GM03348 (cell line): Measurements from ENCODE around the gene ZDHHC14.
A peak's percentile ranks its signal among the peaks of the same experiment; 100 is the strongest.
"Not testable (repeated sequence)": the region's sequence is repeated elsewhere in the genome, so short reads cannot be mapped to it uniquely, and the experiment has no call there.

Source experiments
- DNase-seq: peaks from one replicate; pipeline ENCODE4 v3.0.0; 2012; ENCODE audit warnings: low spot score

Gene ZDHHC14

DNA sequence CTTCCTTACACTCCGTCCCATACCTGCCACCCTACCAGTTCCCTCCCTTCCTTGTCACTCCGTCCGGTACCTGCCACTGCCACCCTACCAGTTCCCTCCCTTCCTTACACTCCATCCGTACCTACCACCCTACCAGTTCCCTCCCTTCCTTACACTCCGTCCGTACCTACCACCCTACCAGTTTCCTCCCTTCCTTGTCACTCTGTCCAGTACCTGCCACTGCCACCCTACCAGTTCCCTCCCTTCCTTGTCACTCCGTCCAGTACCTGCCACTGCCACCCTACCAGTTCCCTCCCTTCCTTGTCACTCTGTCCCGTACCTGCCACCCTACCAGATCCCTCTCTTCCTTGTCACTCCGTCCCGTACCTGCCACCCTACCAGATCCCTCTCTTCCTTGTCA lies 310.6 kb downstream of the ZDHHC14 start:
- DNase-seq = not testable (repeated sequence)

DNA sequence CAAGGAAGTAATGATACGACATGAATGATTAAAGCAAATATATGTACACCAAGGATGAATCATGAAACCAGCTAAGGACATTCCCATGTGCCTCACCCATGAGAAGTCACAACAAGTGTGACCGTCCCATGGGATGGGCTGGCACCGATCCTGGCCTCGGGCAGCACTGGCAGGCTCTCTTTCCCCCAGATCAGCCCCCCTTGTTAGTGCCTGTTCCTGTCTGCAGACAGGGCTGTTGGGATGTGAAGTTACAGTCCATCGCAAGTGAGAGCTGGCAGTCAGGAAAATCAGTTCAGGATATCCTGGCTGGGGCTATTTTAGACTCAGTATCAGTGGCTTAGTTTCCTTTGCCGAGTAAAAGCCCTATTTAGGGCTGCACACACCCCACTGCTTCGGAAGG lies 312.9 kb downstream of the ZDHHC14 start:
- no peak for DNase-seq

DNA sequence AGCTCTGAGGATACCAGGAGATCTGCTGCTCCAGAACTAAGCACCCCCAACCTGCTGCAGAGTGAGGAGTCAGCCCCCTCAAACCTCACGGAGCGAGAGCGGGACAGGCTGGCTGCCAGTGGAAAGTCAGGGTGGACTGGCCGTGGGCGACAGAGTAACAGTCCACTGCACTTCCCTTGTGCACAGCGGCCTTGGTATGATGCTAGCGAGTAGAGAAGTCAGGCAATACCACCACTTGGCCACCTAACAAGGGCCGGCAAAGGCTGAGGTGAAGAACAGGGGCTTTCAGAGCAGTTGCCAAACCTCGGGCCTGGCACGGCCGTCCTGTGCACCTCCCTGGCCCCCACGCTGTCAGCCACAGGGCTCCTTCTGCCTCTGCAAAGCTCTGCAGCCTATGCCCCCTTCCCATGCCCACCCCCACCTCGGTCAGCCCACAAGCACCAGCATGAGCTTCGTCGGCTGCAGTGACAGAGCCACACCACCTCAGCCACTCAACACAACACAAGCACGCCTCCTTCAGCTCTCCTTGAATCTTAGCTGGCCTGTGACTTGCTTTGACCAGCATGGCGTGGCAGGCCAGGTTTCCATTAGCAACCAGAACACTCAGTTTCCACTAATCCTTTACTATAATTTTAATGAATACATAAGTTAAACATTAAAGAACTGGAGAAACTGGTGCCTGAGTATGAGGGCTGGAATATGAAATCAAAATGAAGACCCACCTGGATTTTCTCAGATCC lies 314.5 kb downstream of the ZDHHC14 start:
- DNase-seq = no peak

- DNase-seq = no peak
These were observed 319.0 kb downstream of the ZDHHC14 start for GRCh38 chr6:157699777-157700636.

GRCh38 chr6:157706351-157706750 lies 325.4 kb downstream of the ZDHHC14 start:
- not testable (repeated sequence) for DNase-seq

GRCh38 chr6:157706883-157707282 lies 325.9 kb downstream of the ZDHHC14 start:
- DNase-seq = no peak

DNA sequence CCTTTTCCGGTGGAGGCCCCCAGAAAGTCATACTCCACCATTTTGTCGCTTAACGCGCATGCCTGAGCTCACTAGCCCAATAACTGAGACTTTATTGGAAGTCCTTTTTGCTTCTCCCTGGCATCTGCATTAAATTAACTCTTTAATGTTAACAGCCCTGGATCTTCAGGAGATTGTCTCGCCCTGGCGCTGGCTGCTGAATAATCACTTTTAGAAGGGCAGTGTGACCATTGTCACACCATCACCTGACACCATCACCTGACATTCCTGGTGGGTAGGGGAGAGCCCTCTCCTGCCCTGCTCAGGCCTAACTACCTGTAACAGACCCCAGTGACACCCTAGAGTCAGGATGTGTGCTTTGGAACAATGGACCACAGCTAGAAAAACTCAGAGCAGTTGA lies 326.6 kb downstream of the ZDHHC14 start:
- no peak for DNase-seq

DNA sequence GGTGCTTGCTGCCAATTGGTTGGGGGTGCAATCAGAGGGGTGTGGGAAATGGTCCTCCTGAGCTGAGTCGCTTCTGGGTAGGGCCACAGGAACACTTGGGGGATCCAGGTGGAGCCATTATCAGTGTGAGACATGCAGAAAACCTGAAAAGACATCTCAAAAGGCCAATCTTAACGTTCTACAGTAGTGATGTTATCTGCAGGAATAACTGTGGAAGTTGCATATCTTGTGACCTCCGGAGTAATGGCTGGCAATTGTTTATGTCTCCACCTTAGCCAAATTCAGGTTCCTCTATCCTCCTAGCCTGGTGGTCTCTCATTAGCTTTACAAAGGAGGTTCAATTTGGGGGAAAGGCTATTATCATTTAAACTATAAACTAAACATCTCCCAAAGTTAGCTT lies 327.2 kb downstream of the ZDHHC14 start:
- no peak for DNase-seq

DNA sequence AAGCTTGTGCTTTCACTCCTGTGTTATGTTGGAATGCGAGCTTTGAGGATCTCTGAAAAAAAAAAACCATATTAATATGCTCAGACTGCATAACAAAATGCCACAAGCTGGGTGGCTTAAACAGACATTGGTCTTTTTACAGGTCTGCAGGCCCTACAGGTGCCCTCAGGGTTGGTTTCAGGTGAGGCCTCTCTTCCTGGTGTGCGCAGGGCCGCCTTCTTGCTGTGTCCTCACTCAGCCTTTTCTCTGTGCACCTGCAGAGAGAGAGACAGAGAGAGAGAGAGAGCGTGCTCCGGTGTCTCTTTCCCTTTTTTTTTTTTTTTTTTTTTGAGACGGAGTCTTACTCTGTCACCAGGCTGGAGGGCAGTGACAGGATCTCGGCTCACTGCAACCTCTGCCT lies 327.9 kb downstream of the ZDHHC14 start:
- DNase-seq = no peak

- no peak for DNase-seq
These were observed 328.6 kb downstream of the ZDHHC14 start for GRCh38 chr6:157709555-157709954.

- DNase-seq = no peak
These were observed 329.6 kb downstream of the ZDHHC14 start for GRCh38 chr6:157710604-157711003.

GRCh38 chr6:157711060-157711459 lies 330.1 kb downstream of the ZDHHC14 start:
- DNase-seq = no peak

DNA sequence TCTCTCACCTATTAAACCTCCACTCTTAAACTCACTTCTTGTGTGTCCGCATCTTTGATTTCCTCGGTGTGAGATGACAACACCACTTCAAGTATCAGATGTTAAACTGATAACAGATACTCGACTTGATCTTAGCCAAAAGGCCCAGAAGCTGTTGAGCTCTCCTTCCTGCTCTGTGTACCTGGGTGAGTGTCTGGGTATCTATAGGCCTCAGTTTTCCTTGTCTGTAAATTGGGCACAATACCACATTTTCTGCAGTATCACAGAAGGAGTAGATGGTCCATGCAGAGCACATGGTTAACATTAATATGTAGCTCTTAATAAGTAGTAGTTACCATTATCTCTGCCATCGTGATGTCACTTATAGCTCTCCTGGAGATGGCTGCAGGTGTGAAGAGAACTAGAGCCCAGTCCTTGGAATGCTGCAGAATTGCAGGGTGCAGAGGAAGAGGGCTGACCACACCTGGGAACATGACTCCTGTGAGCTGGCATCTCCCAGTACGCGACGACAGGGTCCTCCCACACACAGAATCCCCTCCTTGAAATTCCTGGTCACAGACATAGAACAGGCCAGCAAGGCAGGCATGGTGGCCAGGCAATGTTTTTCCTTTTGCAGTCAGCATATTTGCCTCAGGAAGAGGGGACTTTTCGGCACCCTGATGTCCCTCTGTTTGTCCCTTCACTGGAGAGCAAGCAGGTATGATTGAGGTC lies 331.8 kb downstream of the ZDHHC14 start:
- DNase-seq = no peak

- no peak for DNase-seq
These were observed 332.6 kb downstream of the ZDHHC14 start for GRCh38 chr6:157713451-157714152.

DNA sequence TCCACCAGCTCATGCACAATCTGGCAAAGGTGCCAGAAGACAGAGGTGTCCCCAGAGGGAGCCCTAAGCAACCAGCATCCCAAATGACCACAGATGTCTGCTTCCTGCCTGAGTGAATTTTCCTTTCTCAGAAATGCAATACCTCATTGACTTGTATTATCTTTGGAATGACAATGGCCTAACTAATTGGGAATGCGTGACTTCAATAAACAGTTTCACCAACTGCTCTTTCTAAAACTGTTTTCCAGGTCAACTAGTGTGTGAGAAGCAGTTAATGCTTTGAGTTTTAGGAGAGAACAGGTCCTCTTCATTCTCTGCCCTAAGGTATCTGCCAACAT lies 333.1 kb downstream of the ZDHHC14 start:
- peak; percentile 76 for DNase-seq

DNA sequence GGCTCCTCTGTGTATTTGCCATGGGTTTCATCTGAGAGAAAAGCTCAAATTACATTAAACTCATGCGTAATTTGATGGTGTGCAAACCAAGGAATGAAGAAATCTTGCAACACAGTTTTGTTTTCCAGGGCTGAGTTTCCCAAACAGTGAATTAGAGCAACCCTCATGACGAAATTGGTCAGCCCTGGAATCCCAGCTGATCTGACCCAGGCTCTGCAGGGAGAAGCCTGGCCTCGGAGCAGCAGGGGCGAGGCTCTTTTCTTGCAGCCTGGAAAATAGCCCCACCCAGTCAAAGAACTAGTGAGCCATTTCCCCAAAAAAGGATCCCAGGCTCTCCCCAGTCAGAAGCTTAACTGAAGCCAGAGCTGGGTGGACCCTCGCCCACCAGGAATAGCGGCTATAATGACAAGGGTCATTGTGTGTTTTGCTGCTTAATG lies 334.8 kb downstream of the ZDHHC14 start:
- peak; percentile 95 for DNase-seq

- DNase-seq = peak; percentile 37
These were observed 335.4 kb downstream of the ZDHHC14 start for GRCh38 chr6:157716251-157716995.

GRCh38 chr6:157717340-157717748 lies 336.4 kb downstream of the ZDHHC14 start:
- DNase-seq = no peak

DNA sequence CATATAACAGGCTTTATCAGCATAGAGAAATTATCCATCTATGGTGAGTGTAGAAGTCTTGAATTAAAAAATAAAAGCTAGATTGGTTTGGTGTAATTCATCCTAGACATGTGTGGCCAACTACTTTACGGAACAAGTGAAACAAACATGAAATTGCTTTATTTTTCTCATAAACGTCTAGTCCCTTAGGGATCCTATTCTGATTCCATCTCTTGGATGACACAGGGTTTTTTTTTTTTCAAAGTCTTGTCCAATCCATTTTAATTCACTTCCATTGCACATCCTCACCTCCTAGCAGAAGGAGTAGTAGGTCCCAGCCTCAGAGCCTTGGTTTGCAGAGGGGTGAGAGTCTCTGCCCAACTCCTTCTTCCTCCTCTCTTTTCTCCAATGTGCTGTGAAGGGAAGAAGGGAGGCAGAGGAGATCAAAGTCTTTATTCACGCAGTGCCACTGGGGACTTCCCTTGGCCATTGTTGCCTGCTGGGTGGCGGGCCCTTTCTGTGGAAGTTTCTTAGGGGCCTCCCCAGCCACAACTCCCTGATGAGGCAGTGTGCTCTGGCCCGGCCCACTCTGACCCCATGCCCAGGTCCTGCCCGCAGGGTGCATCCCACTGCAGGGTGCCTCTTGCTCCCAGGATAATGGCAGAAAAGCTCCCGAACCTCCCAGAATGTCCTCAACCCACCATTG lies 337.7 kb downstream of the ZDHHC14 start:
- DNase-seq = no peak

- DNase-seq = not testable (repeated sequence)
These were observed 340.0 kb downstream of the ZDHHC14 start for GRCh38 chr6:157720964-157721363.

- DNase-seq = no peak
These were observed 340.4 kb downstream of the ZDHHC14 start for GRCh38 chr6:157721426-157721825.
